LNCAP (cell line): ENCODE data around the gene ST3GAL2.

Experiments
- TF ChIP-seq, protein P1 (sequence below): fragments of 450-650 bp; IDR thresholded peaks from 2 replicates; pipeline ENCODE4 v1.5.1; 2017; ENCODE audit warnings: mild to moderate bottlenecking

The ST3GAL2 gene

DNA sequence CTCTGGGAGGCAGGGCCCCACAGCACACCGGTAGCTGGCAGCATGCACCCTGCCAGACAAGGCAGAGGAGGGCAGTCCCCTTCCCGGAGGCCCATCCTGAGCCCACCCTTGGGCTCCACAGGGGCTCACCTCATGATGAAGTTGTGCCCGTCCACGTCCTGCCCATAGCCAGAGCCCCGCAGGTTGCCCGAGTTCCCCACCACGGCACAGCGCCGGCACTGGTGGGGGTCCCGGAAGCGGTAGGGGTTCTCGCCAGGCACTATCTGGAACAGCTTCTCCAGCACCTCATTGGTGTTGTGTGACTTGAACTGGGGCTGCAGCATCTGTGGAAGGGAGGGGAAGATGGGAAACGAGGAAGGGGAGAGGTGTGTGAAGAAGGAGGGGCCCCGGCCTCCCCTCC is 44.0 kb downstream of the ST3GAL2 start:
- TF ChIP-seq, protein P1, sequence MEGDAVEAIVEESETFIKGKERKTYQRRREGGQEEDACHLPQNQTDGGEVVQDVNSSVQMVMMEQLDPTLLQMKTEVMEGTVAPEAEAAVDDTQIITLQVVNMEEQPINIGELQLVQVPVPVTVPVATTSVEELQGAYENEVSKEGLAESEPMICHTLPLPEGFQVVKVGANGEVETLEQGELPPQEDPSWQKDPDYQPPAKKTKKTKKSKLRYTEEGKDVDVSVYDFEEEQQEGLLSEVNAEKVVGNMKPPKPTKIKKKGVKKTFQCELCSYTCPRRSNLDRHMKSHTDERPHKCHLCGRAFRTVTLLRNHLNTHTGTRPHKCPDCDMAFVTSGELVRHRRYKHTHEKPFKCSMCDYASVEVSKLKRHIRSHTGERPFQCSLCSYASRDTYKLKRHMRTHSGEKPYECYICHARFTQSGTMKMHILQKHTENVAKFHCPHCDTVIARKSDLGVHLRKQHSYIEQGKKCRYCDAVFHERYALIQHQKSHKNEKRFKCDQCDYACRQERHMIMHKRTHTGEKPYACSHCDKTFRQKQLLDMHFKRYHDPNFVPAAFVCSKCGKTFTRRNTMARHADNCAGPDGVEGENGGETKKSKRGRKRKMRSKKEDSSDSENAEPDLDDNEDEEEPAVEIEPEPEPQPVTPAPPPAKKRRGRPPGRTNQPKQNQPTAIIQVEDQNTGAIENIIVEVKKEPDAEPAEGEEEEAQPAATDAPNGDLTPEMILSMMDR = no peak

DNA sequence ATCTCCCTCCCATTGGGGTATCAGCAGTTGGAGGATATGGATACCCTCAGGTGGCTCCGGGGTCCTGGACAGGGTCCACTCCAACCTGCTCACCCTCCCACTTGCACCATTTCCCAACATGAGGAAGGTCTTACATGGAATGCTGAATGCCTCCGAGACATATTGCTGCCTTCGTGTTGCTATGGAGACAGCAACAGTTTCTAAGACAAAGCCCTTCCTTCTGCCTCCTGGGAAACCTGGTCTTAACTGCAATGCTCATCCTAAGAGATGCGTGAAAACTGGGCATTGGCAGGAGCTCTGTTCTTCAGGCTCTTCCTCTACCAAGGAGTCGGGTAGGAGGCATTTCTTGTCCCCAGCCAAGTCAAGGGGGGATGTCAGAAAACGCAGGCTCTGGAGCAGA is 45.2 kb downstream of the ST3GAL2 start:
- TF ChIP-seq, protein P1 = no peak

DNA sequence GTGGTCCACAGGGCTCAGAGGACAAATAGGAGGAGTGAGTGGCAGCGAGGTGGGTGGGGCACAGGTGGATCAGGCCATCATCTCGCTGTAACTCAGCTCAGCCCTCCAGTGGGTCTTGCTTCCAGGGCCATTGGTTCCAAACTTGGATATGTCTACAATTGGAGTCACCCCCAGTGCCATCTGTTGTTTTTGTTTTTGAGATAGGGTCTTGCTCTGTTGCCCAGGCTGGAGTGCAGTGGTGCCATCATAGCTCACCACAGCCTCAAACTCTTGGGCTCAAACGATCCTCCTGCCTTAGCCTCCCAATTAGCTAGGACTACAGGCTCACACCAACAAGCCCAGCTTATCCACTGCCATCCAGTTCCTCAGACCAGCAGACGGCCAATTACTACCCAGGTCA is 46.3 kb downstream of the ST3GAL2 start:
- TF ChIP-seq, protein P1 = no peak

DNA sequence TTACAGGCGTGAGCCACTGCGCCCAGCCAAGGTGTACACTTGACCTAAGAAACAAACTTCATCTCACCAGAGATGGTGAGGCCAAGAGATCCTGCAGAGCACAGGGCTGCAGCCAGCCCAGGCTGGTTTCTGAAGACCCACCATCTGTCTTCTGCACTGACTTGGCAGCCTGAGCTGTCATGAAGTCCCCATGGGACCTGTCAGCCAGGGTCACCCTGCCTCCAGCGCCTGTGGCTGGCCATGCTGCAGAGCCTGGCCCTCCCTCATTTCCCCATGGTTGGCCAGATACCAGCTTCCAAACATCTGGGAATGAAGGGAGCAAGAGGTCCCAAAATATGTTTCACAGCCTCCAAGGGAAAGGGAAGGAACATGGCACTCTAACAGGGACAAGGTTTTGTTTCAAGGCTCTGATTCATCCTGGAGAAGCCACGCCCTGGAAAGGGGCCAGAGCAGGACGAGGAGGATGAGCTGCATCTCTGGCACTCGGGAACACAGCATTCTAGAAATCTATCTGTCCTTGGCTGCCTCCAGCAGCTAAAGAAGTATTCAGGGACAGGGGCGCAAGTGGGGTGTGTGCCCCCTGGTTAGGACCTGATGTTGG is 46.9 kb downstream of the ST3GAL2 start:
- TF ChIP-seq, protein P1 = no peak

DNA sequence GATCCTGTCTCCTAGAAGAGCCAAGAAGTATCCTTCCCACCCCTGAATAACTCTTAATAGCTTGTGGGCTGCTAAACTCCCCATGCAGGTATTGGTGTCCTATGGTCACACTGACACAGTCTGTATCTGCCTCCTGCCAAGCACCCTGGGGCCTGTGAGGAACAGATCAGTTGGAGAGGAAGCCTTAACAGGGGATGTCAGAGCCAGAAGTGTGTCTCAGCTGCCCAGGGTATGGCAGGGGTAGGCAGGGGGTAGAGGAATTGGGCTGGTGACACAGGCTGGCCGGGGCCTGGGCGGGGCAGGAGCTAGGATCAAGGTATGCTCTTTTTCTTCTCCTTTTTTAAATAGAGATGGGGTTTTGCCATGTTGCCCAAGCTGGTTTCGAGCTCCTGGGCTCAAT is 47.5 kb downstream of the ST3GAL2 start:
- TF ChIP-seq, protein P1 = no peak

DNA sequence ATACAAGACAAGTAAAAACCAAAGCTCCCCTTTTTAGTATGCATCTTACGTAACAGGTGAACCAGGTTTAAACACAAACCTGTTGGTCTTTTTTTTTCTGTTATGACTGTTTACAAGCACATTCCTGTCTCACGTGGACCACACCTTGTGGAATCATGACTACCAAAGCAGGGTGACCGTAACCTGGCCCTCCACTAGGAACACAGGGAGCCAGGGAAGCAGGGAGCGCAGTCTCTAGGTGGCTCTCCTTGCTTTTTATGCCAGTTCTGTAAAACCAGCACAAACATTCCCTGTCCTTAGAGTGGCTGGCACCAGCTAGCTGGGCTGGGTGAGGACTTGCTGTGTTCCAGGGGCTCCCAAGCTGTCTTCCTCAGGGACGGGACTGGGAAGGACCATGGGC is 48.1 kb downstream of the ST3GAL2 start:
- TF ChIP-seq, protein P1 = no peak

DNA sequence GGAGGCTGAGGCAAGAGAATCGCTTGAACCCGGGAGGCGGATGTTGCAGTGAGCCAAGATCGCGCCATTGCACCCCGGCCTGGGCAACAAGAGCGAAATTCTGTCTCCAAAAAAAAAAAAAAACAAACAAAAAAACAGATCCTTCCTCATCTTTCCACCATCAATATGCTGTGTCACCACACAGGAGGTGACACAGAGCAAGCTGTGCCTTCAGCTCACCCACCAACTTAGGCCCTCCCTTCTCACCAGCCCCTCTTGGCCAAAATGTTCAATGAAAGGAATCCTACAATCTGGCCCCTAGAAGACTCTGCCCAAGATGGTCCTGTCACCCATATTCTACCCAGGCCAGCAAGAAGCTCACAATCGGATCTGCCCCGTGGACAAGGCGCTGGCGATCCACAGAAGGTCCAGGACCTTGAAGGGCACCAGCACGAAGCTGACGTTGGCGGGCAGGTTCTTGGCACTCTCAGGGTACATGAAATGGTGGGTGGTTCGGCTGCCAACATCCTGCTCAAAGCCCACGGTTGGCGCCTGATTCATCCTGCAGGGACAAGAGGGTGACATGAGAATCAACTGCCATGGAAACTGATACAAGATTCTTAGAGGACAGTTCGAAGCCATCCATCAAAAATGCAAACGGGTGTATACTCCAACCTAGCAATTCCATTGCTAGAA is 50.8 kb downstream of the ST3GAL2 start:
- TF ChIP-seq, protein P1 = no peak
